HG02610 (cell line): Measurements from ENCODE around the gene TSPOAP1.

ENCODE experiments used
- ATAC-seq: cut with Tn5 transposase; IDR thresholded peaks from one replicate; pipeline ENCODE4 v1.9.1; 2021; ENCODE audit warnings: mild to moderate bottlenecking, moderate library complexity; ENCODE audit not compliant: unreplicated experiment

Gene TSPOAP1

GRCh38 chr17:58319173-58320162 is 9.1 kb downstream of the TSPOAP1 start:
- ATAC-seq = no peak

- ATAC-seq = no peak
These were observed 9.9 kb downstream of the TSPOAP1 start for GRCh38 chr17:58318627-58319172.

GRCh38 chr17:58318065-58318481 is 10.5 kb downstream of the TSPOAP1 start:
- ATAC-seq = no peak

GRCh38 chr17:58317421-58318064 is 11.1 kb downstream of the TSPOAP1 start:
- ATAC-seq = peak; percentile 64

GRCh38 chr17:58316260-58316960 is 12.2 kb downstream of the TSPOAP1 start:
- ATAC-seq = no peak

GRCh38 chr17:58315750-58316149 is 12.8 kb downstream of the TSPOAP1 start:
- ATAC-seq = no peak

- ATAC-seq = no peak
These were observed 13.3 kb downstream of the TSPOAP1 start for GRCh38 chr17:58315281-58315711.

- no peak for ATAC-seq
These were observed 13.9 kb downstream of the TSPOAP1 start for GRCh38 chr17:58314706-58315015.

GRCh38 chr17:58313815-58314705 is 14.5 kb downstream of the TSPOAP1 start:
- no peak for ATAC-seq

- no peak for ATAC-seq
These were observed 15.8 kb downstream of the TSPOAP1 start for GRCh38 chr17:58312829-58313228.

- no peak for ATAC-seq
These were observed 16.5 kb downstream of the TSPOAP1 start for GRCh38 chr17:58312021-58312630.

GRCh38 chr17:58311429-58311894 is 17.1 kb downstream of the TSPOAP1 start:
- ATAC-seq = no peak

GRCh38 chr17:58310511-58311428 is 17.8 kb downstream of the TSPOAP1 start:
- ATAC-seq = no peak

- ATAC-seq = no peak
These were observed 18.7 kb downstream of the TSPOAP1 start for GRCh38 chr17:58309918-58310259.

- ATAC-seq = no peak
These were observed 19.3 kb downstream of the TSPOAP1 start for GRCh38 chr17:58308985-58309917.

GRCh38 chr17:58308173-58308984 is 20.2 kb downstream of the TSPOAP1 start:
- ATAC-seq = no peak
